PFSK-1 (cell line): ENCODE data around the gene OMA1.

Experiments
- POLR2AphosphoS5 ChIP-seq: IDR thresholded peaks from 2 replicates; pipeline ENCODE4 v1.6.1; 2012; ENCODE audit warnings: low read depth, mild to moderate bottlenecking, control low read depth, low read length, moderate library complexity
- SIN3A ChIP-seq: IDR thresholded peaks from 2 replicates; pipeline ENCODE4 v1.6.1; 2012; ENCODE audit warnings: mild to moderate bottlenecking, low read length, moderate library complexity, borderline replicate concordance; ENCODE audit not compliant: insufficient read depth
- TAF1 ChIP-seq: IDR thresholded peaks from 2 replicates; pipeline ENCODE4 v1.6.1; 2012; ENCODE audit warnings: low read length, control low read depth, borderline replicate concordance; ENCODE audit not compliant: insufficient read depth
- TF ChIP-seq, protein P1 (sequence below), 2 experiments: IDR thresholded peaks; 2 replicates each; pipeline versions ENCODE4 v1.6.1 to v1.8.0; 2011 to 2012; ENCODE audit warnings: low read depth in 2 of 2, low read length in 2 of 2, control low read depth in 1 of 2, inconsistent platforms in 1 of 2, mild to moderate bottlenecking in 1 of 2, moderate library complexity in 1 of 2; ENCODE audit not compliant: insufficient read depth in 1 of 2

- TF ChIP-seq TAF1 (no peak), SIN3A (no peak), POLR2AphosphoS5 (no peak)
- TF ChIP-seq, protein P1, sequence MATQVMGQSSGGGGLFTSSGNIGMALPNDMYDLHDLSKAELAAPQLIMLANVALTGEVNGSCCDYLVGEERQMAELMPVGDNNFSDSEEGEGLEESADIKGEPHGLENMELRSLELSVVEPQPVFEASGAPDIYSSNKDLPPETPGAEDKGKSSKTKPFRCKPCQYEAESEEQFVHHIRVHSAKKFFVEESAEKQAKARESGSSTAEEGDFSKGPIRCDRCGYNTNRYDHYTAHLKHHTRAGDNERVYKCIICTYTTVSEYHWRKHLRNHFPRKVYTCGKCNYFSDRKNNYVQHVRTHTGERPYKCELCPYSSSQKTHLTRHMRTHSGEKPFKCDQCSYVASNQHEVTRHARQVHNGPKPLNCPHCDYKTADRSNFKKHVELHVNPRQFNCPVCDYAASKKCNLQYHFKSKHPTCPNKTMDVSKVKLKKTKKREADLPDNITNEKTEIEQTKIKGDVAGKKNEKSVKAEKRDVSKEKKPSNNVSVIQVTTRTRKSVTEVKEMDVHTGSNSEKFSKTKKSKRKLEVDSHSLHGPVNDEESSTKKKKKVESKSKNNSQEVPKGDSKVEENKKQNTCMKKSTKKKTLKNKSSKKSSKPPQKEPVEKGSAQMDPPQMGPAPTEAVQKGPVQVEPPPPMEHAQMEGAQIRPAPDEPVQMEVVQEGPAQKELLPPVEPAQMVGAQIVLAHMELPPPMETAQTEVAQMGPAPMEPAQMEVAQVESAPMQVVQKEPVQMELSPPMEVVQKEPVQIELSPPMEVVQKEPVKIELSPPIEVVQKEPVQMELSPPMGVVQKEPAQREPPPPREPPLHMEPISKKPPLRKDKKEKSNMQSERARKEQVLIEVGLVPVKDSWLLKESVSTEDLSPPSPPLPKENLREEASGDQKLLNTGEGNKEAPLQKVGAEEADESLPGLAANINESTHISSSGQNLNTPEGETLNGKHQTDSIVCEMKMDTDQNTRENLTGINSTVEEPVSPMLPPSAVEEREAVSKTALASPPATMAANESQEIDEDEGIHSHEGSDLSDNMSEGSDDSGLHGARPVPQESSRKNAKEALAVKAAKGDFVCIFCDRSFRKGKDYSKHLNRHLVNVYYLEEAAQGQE (IDR thresholded peaks at IDR 0.05; ENCODE audit: insufficient read depth in 1 of 2, low read depth in 2 of 2, low read length in 2 of 2): no peak
Observed at GRCh38 chr1:58577654-58578030, 31.1 kb upstream of the OMA1 start.
